C4-2B (cell line): ENCODE results near the gene GRIK4.

Source experiments
- ZFX ChIP-seq: fragments of 450-650 bp; IDR thresholded peaks from 2 replicates; pipeline ENCODE4 v1.6.1; 2017
- TF ChIP-seq, protein P1 (sequence below): fragments of 450-650 bp; conservative IDR thresholded peaks from 2 replicates; pipeline ENCODE4 v1.5.1; 2017; ENCODE audit warnings: mild to moderate bottlenecking

DNA sequence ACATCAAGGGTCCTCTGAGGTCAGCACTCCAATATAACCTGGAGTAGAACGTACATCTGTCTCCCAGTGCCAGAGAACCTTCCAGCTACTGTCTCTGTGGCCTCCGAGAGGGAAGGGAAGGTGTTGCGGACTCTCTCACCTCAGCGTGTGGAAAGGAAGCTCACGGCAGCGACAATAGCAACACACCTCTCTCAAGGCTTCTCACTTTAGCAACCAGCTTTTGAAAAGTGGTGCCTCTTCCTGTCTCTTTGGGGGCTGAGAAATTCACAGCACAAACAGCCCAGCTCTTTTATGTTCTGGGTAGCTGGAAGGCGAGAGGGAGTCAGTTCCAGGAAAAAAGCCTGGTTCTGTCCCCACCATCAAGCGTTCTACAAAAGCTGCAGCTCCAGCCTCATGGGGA is 355.5 kb downstream of the GRIK4 start:
- TF ChIP-seq, protein P1, sequence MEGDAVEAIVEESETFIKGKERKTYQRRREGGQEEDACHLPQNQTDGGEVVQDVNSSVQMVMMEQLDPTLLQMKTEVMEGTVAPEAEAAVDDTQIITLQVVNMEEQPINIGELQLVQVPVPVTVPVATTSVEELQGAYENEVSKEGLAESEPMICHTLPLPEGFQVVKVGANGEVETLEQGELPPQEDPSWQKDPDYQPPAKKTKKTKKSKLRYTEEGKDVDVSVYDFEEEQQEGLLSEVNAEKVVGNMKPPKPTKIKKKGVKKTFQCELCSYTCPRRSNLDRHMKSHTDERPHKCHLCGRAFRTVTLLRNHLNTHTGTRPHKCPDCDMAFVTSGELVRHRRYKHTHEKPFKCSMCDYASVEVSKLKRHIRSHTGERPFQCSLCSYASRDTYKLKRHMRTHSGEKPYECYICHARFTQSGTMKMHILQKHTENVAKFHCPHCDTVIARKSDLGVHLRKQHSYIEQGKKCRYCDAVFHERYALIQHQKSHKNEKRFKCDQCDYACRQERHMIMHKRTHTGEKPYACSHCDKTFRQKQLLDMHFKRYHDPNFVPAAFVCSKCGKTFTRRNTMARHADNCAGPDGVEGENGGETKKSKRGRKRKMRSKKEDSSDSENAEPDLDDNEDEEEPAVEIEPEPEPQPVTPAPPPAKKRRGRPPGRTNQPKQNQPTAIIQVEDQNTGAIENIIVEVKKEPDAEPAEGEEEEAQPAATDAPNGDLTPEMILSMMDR = no peak
- no peak for TF ChIP-seq ZFX
